Measurements from ENCODE around the gene SPSB4.

DNA sequence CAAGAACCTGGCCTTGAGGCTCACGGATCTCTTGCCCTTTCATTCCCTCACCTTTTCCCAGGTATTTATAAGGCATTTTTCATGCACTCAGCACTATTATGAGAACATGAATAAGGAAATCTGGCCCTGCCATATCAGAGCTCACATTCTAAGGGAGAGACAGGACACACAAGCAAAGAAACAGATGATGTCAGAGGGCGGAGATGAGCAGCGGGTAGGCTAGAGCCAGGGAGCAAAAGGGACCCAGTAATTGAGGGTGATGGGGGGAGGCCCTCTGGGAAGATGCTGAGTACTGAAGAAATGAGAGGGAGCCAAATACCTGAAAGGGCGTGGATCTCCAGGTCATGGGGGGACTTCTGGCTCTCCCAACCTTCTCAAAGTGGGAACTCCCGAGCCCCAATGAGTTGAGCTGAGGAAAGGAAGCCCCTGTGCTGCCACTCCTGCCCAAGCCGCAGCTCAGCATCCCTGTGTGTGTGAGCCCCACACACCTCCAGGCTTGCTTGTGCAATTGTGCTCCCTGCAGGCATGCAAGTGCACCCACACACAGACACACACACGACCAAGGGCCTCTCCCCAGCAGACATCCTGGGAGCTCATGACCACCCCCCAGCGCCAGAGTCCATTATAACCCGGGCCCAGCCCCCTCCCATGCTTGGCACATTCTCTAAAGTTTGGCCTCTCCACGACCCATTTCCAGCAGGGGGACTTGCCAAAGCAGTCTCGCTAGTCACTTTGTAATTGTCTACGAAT, 99.1 kb downstream of the SPSB4 start:
- TF ChIP-seq CTCF (IDR thresholded peaks at IDR 0.05 in 8 of 11, conservative IDR thresholded peaks at IDR 0.05 in 3 of 11) (no peak), POLR2A (IDR thresholded peaks at IDR 0.05) (no peak)
